BJ (cell line): ENCODE results near the gene RPL18. TPM values are rescaled to one million over a fixed set of nuclear protein-coding genes. Genes with fewer than 3 reads are reported as not detected.

Experiments
- CTCF ChIA-PET: fragments of 350-600 bp; formaldehyde crosslinking; extraction: SDS; loops from one replicate; lab custom pipeline; 2021; ENCODE audit warnings: antibody characterized with exemption, inconsistent platforms; lab: Yijun Ruan, JAX
- POLR2A ChIA-PET: fragments of 300-600 bp; sonication (Branson Sonifier 250); formaldehyde crosslinking; extraction: SDS; loops from one replicate; lab custom pipeline; 2021; ENCODE audit warnings: antibody characterized with exemption; lab: Charles Lee
- DNase-seq: peaks from one replicate; pipeline ENCODE4 v3.0.0-alpha.2; 2011; ENCODE audit warnings: low read depth
- H3K27me3 ChIP-seq: 2 replicates; pipeline ENCODE4 v1.6.0; 2011; ENCODE audit warnings: low read length; ENCODE audit not compliant: control insufficient read depth, insufficient read depth
- H3K36me3 ChIP-seq: 2 replicates; pipeline ENCODE4 v1.5.1; 2011; ENCODE audit warnings: low read length; ENCODE audit not compliant: control insufficient read depth, insufficient read depth
- H3K4me3 ChIP-seq: 2 replicates; pipeline ENCODE4 v1.5.1; 2011; ENCODE audit warnings: low read depth, mild to moderate bottlenecking, control low read depth, low read length
- polyA plus RNA-seq: library from polyadenylated mRNA; depleted of rRNA; stranded (reverse); fragments of >200 nt; gene quantifications from 2 replicates; pipeline ENCODE4 v1.2.3, GENCODE V29; 2011
- TF ChIP-seq, protein P1 (sequence below): IDR thresholded peaks from 2 replicates; pipeline ENCODE4 v1.5.1; 2011; ENCODE audit warnings: low read depth, mild to moderate bottlenecking, control low read depth, inconsistent platforms, low read length, moderate library complexity; ENCODE audit not compliant: insufficient read depth

RPL18 gene
- polyA plus RNA-seq, 1 experiment, result 1,324 TPM

GRCh38 chr19:48629297-48629598, 10.3 kb upstream of the RPL18 start:
- H3K27me3 ChIP-seq, result no peaks in the 10 kb centered on the region
- ChIA-PET CTCF (no interaction called here), POLR2A (no interaction called here)
- DNase-seq, result no peak
- TF ChIP-seq, protein P1, sequence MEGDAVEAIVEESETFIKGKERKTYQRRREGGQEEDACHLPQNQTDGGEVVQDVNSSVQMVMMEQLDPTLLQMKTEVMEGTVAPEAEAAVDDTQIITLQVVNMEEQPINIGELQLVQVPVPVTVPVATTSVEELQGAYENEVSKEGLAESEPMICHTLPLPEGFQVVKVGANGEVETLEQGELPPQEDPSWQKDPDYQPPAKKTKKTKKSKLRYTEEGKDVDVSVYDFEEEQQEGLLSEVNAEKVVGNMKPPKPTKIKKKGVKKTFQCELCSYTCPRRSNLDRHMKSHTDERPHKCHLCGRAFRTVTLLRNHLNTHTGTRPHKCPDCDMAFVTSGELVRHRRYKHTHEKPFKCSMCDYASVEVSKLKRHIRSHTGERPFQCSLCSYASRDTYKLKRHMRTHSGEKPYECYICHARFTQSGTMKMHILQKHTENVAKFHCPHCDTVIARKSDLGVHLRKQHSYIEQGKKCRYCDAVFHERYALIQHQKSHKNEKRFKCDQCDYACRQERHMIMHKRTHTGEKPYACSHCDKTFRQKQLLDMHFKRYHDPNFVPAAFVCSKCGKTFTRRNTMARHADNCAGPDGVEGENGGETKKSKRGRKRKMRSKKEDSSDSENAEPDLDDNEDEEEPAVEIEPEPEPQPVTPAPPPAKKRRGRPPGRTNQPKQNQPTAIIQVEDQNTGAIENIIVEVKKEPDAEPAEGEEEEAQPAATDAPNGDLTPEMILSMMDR, result no peak
- no peak overlapping the region for H3K4me3 ChIP-seq
- H3K36me3 ChIP-seq, result peaks cover 6% of the 10 kb centered on the region

DNA sequence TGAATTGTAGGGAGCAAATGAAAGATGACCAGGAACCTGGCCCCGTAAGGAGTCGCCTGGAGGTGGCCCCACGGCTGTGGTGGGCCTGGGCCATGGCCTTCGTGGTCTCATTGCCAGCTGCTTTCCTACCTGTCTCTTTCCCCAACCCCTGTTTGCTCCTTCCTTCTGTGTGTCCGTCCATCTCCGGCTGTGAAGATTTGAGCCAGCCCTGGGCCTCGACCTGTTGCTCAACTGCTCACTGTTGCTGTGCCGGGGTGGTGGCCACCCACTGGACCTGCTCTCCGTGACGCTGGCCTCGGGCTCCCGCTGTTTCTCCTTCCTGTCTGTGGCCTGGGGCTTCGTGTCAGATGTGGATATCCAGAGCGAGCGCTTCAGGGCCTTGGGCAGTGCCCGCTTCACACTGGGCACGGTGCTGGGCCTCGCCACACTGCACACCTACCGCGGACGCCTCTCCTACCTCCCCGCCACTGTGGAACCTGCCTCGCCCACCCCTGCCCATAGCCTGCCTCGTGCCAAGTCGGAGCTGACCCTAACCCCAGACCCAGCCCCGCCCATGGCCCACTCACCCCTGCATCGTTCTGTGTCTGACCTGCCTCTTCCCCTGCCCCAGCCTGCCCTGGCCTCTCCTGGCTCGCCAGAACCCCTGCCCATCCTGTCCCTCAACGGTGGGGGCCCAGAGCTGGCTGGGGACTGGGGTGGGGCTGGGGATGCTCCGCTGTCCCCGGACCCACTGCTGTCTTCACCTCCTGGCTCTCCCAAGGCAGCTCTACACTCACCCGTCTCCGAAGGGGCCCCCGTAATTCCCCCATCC, 9.7 kb upstream of the RPL18 start:
- TF ChIP-seq, protein P1, result no peak
- ChIA-PET CTCF (interaction anchor here (0.6 kb wide), 1 partner anchor 15 kb away, joined by 3 read pairs; no protein-coding TSS in a partner anchor), POLR2A (no interaction called here)
- H3K36me3 ChIP-seq, result peaks cover 6% of the 10 kb centered on the region
- H3K27me3 ChIP-seq, result no peaks in the 10 kb centered on the region
- no peak for DNase-seq
- no peak overlapping the region for H3K4me3 ChIP-seq

- TF ChIP-seq, protein P1, result no peak
- Histone ChIP-seq H3K4me3 (no peak overlapping the region), H3K27me3 (no peaks in the 10 kb centered on the region), H3K36me3 (peaks cover 6% of the 10 kb centered on the region)
- CTCF ChIA-PET, result interaction anchor here (0.6 to 1.1 kb wide), 3 partner anchors 9 to 46 kb away, joined by 3 read pairs; partner anchors contain the start of gene DBP
- POLR2A ChIA-PET, result no interaction called here
- DNase-seq, result no peak
Measured at GRCh38 chr19:48627865-48628314, 8.9 kb upstream of the RPL18 start.

DNA sequence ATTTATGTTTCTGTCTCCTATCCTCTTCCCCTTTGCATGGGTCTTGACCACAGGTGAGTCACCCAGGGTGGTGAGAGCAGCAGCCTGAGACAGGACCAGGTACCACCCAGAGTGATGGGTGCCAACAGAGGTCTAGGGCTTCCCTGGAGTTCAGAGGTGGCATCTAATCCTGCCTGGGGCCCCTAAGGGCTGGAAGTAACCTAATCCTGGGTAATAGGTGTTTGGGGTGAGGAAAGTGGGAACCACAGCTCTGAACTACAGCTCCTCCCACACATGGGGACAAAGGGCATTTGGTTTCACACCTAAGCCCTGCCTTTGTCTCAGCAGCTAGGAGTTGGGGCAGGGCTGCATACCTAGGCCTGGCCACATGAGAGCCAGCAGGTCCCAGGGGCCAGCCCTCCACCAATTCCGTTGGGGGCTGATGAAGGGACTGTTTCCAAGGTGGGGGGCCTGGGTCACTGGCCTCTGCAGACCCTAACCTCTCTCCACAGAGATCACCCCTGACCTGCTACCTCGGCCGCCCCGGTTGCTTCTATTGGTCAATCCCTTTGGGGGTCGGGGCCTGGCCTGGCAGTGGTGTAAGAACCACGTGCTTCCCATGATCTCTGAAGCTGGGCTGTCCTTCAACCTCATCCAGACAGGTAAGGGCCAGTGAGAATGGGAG, 8.4 kb upstream of the RPL18 start:
- CTCF ChIA-PET, result interaction anchor here (1.0 to 1.1 kb wide), 2 partner anchors 10 to 47 kb away, joined by 3 read pairs; partner anchors contain the start of gene DBP
- no peak for DNase-seq
- TF ChIP-seq, protein P1, result no peak
- peaks cover 6% of the 10 kb centered on the region for H3K36me3 ChIP-seq
- no peak overlapping the region for H3K4me3 ChIP-seq
- H3K27me3 ChIP-seq, result no peaks in the 10 kb centered on the region
- POLR2A ChIA-PET, result no interaction called here

- POLR2A ChIA-PET, result no interaction called here
- Histone ChIP-seq H3K27me3 (no peaks in the 10 kb centered on the region), H3K4me3 (no peak overlapping the region), H3K36me3 (peaks cover 6% of the 10 kb centered on the region)
- TF ChIP-seq, protein P1, result no peak
- CTCF ChIA-PET, result no interaction called here
- no peak for DNase-seq
Measured at GRCh38 chr19:48625891-48626327, 6.9 kb upstream of the RPL18 start.
